HG03469 (cell line): ENCODE measurements around the gene CDPF1.

Experiments used
- ATAC-seq: cut with Tn5 transposase; IDR thresholded peaks from one replicate; pipeline ENCODE4 v1.9.1; 2021; ENCODE audit warnings: mild to moderate bottlenecking, moderate library complexity, moderate number of reproducible peaks; ENCODE audit not compliant: unreplicated experiment

The CDPF1 gene

GRCh38 chr22:46259374-46259773 is 9.3 kb upstream of the CDPF1 start:
- no peak for ATAC-seq

GRCh38 chr22:46256358-46256958 is 6.4 kb upstream of the CDPF1 start:
- no peak for ATAC-seq

- no peak for ATAC-seq
Observed at GRCh38 chr22:46251816-46252380, 1.8 kb upstream of the CDPF1 start.

GRCh38 chr22:46251266-46251665 is 1.2 kb upstream of the CDPF1 start:
- no peak for ATAC-seq

- no peak for ATAC-seq
Observed at GRCh38 chr22:46250783-46251125, 661 bp upstream of the CDPF1 start.

GRCh38 chr22:46247443-46247975 is 2.6 kb downstream of the CDPF1 start:
- ATAC-seq, result no peak

GRCh38 chr22:46246178-46246577 is 3.9 kb downstream of the CDPF1 start:
- no peak for ATAC-seq

GRCh38 chr22:46245511-46245910 is 4.6 kb downstream of the CDPF1 start:
- no peak for ATAC-seq

GRCh38 chr22:46244771-46245170 is 5.3 kb downstream of the CDPF1 start:
- ATAC-seq, result no peak

GRCh38 chr22:46242076-46242475 is 8.0 kb downstream of the CDPF1 start:
- no peak for ATAC-seq

- no peak for ATAC-seq
Observed at GRCh38 chr22:46241396-46242007, 8.6 kb downstream of the CDPF1 start.

GRCh38 chr22:46240907-46241306 is 9.2 kb downstream of the CDPF1 start:
- ATAC-seq, result no peak

- ATAC-seq, result no peak
Observed at GRCh38 chr22:46240506-46240905, 9.6 kb downstream of the CDPF1 start.

- ATAC-seq, result no peak
Observed at GRCh38 chr22:46240073-46240472, 10.0 kb downstream of the CDPF1 start.

- ATAC-seq, result no peak
Observed at GRCh38 chr22:46239261-46240048, 10.6 kb downstream of the CDPF1 start.

GRCh38 chr22:46238541-46238940 is 11.6 kb downstream of the CDPF1 start:
- no peak for ATAC-seq

GRCh38 chr22:46237453-46238124 is 12.5 kb downstream of the CDPF1 start:
- no peak for ATAC-seq

GRCh38 chr22:46234969-46235368 is 15.1 kb downstream of the CDPF1 start:
- no peak for ATAC-seq

- no peak for ATAC-seq
Observed at GRCh38 chr22:46233231-46233630, 16.9 kb downstream of the CDPF1 start.

- ATAC-seq, result no peak
Observed at GRCh38 chr22:46230262-46230901, 19.7 kb downstream of the CDPF1 start.

- no peak for ATAC-seq
Observed at GRCh38 chr22:46229701-46230100, 20.4 kb downstream of the CDPF1 start.
